Femur (tissue), 1 donor: ENCODE results near the gene ACOT7.

Source experiments
- DNase-seq: peaks from one replicate; pipeline ENCODE4 v3.0.0-alpha.2; 2017

ACOT7 gene

GRCh38 chr1:6338695-6339094 lies 54.9 kb downstream of the ACOT7 start:
- DNase-seq, result no peak

- no peak for DNase-seq
Measured at GRCh38 chr1:6336776-6337622, 56.6 kb downstream of the ACOT7 start.

GRCh38 chr1:6334261-6334993 lies 59.1 kb downstream of the ACOT7 start:
- DNase-seq, result no peak

- DNase-seq, result no peak
Measured at GRCh38 chr1:6332821-6333220, 60.7 kb downstream of the ACOT7 start.

- DNase-seq, result no peak
Measured at GRCh38 chr1:6331543-6332273, 61.9 kb downstream of the ACOT7 start.

GRCh38 chr1:6330410-6330911 lies 63.1 kb downstream of the ACOT7 start:
- peak; percentile 81 for DNase-seq

GRCh38 chr1:6329851-6330250 lies 63.7 kb downstream of the ACOT7 start:
- peak; percentile 74 for DNase-seq

- DNase-seq, result peak; percentile 63
Measured at GRCh38 chr1:6329396-6329795, 64.2 kb downstream of the ACOT7 start.

GRCh38 chr1:6328696-6329095 lies 64.9 kb downstream of the ACOT7 start:
- no peak for DNase-seq

- no peak for DNase-seq
Measured at GRCh38 chr1:6328091-6328490, 65.5 kb downstream of the ACOT7 start.

- no peak for DNase-seq
Measured at GRCh38 chr1:6325482-6325881, 68.1 kb downstream of the ACOT7 start.

GRCh38 chr1:6322161-6322560 lies 71.4 kb downstream of the ACOT7 start:
- no peak for DNase-seq

GRCh38 chr1:6321205-6321604 lies 72.4 kb downstream of the ACOT7 start:
- no peak for DNase-seq

- no peak for DNase-seq
Measured at GRCh38 chr1:6317098-6317760, 76.3 kb downstream of the ACOT7 start.

GRCh38 chr1:6316240-6317097 lies 77.1 kb downstream of the ACOT7 start:
- no peak for DNase-seq

- DNase-seq, result no peak
Measured at GRCh38 chr1:6314503-6314902, 79.1 kb downstream of the ACOT7 start.

- DNase-seq, result no peak
Measured at GRCh38 chr1:6313393-6314200, 80.0 kb downstream of the ACOT7 start.

GRCh38 chr1:6310116-6310848 lies 83.3 kb downstream of the ACOT7 start:
- DNase-seq, result no peak

GRCh38 chr1:6309564-6309963 lies 84.0 kb downstream of the ACOT7 start:
- DNase-seq, result no peak

- DNase-seq, result no peak
Measured at GRCh38 chr1:6308449-6308848, 85.1 kb downstream of the ACOT7 start.
